ENCODE measurements around the gene AKR1E2.
"Not testable (repeated sequence)": the region's sequence is repeated elsewhere in the genome, so short reads cannot be mapped to it uniquely, and the experiment has no call there.

The AKR1E2 gene

GRCh38 chr10:4813496-4813895 lies 12.5 kb upstream of the AKR1E2 start:
- Histone ChIP-seq H3K9ac (ENCODE audit: low read length) (no peak overlapping the region), H3K27me3 (ENCODE audit: low read length) (no peaks in the 10 kb centered on the region), H3K36me3 (ENCODE audit: low read length) (no peaks in the 10 kb centered on the region), H3K4me2 (ENCODE audit: low read depth, low read length, poor library complexity, severe bottlenecking) (no peak overlapping the region), H3K9me2 (replicated peaks; ENCODE audit: insufficient read depth, low read length) (no peaks in the 10 kb centered on the region), H3K4me3 (ENCODE audit: insufficient read depth, low read length, poor library complexity, severe bottlenecking) (no peak overlapping the region), H3F3A (ENCODE audit: insufficient read depth) (no peaks in the 10 kb centered on the region), H3K79me2 (ENCODE audit: insufficient read depth, low read length) (no peaks in the 10 kb centered on the region), H3K27ac (ENCODE audit: low read depth, low read length) (no peak overlapping the region), H3K9me3 (ENCODE audit: insufficient read depth, low read length) (no peaks in the 10 kb centered on the region), H2AFZ (ENCODE audit: low read depth, low read length, severe bottlenecking) (no peak overlapping the region), H4K20me1 (ENCODE audit: low read depth, low read length) (no peaks in the 10 kb centered on the region; the same call in 1 of the 2 replicates)
- TF ChIP-seq EZH2phosphoT487 (conservative IDR thresholded peaks at IDR 0.05; ENCODE audit: low read length): no peak
- no peak for TF ChIP-seq CTCF (IDR thresholded peaks at IDR 0.05; ENCODE audit: insufficient read depth, low read length, poor library complexity, severe bottlenecking)

GRCh38 chr10:4815646-4816180 lies 10.3 kb upstream of the AKR1E2 start:
- not testable (repeated sequence) for H3K9me3 ChIP-seq (ENCODE audit: insufficient read depth, low read length); H3K4me2 ChIP-seq (ENCODE audit: low read depth, low read length, poor library complexity, severe bottlenecking); H3K27ac ChIP-seq (ENCODE audit: low read depth, low read length); H3K4me3 ChIP-seq (ENCODE audit: insufficient read depth, low read length, poor library complexity, severe bottlenecking); H3K9ac ChIP-seq (ENCODE audit: low read length); H4K20me1 ChIP-seq (ENCODE audit: low read depth, low read length); H3K9me2 ChIP-seq (replicated peaks; ENCODE audit: insufficient read depth, low read length); H2AFZ ChIP-seq (ENCODE audit: low read depth, low read length, severe bottlenecking); H3F3A ChIP-seq (ENCODE audit: insufficient read depth); H3K27me3 ChIP-seq (ENCODE audit: low read length); H3K36me3 ChIP-seq (ENCODE audit: low read length); H3K79me2 ChIP-seq (ENCODE audit: insufficient read depth, low read length)
- peak; percentile 57 for TF ChIP-seq CTCF (IDR thresholded peaks at IDR 0.05; ENCODE audit: insufficient read depth, low read length, poor library complexity, severe bottlenecking)

GRCh38 chr10:4816966-4817365 lies 9.0 kb upstream of the AKR1E2 start:
- Histone ChIP-seq H4K20me1 (ENCODE audit: low read depth, low read length) (no peaks in the 10 kb centered on the region; the same call in 1 of the 2 replicates), H3K9me2 (replicated peaks; ENCODE audit: insufficient read depth, low read length) (no peaks in the 10 kb centered on the region), H3K36me3 (ENCODE audit: low read length) (no peaks in the 10 kb centered on the region), H3K4me3 (ENCODE audit: insufficient read depth, low read length, poor library complexity, severe bottlenecking) (no peak overlapping the region), H3F3A (ENCODE audit: insufficient read depth) (no peaks in the 10 kb centered on the region), H3K9ac (ENCODE audit: low read length) (no peak overlapping the region), H2AFZ (ENCODE audit: low read depth, low read length, severe bottlenecking) (no peak overlapping the region), H3K9me3 (ENCODE audit: insufficient read depth, low read length) (no peaks in the 10 kb centered on the region), H3K79me2 (ENCODE audit: insufficient read depth, low read length) (no peaks in the 10 kb centered on the region), H3K27me3 (ENCODE audit: low read length) (no peaks in the 10 kb centered on the region), H3K4me2 (ENCODE audit: low read depth, low read length, poor library complexity, severe bottlenecking) (no peak overlapping the region), H3K27ac (ENCODE audit: low read depth, low read length) (no peak overlapping the region)
- TF ChIP-seq EZH2phosphoT487 (conservative IDR thresholded peaks at IDR 0.05; ENCODE audit: low read length) (no peak), CTCF (IDR thresholded peaks at IDR 0.05; ENCODE audit: insufficient read depth, low read length, poor library complexity, severe bottlenecking) (no peak)

Measured in SU-DHL-6 (cell line).